B cell (primary cell): ENCODE measurements around the gene PLAC9. TPM values are rescaled to one million over a fixed set of nuclear protein-coding genes. Genes with fewer than 3 reads are reported as not detected.

ENCODE experiments used
- ATAC-seq: fragments of 200-7000 bp; cut with Tn5 transposase; one replicate; pipeline ENCODE4 v1.10.0; 2021; ENCODE audit warnings: low read depth, mild to moderate bottlenecking, moderate number of reproducible peaks, moderate library complexity
- CTCF ChIA-PET: fragments of 350-600 bp; sonication (Branson Sonifier 250); formaldehyde crosslinking; loops from one replicate; lab custom pipeline; 2021; ENCODE audit warnings: antibody characterized with exemption, inconsistent platforms; lab: Charles Lee
- POLR2A ChIA-PET: fragments of 350-600 bp; sonication (Branson Sonifier 250); formaldehyde crosslinking; loops from one replicate; lab custom pipeline; 2021; ENCODE audit warnings: antibody characterized with exemption; lab: Charles Lee
- DNase-seq: peaks from one replicate; pipeline ENCODE4 v3.0.0; 2013
- H2AFZ ChIP-seq: 2 replicates; pipeline ENCODE4 v1.6.1; 2012; ENCODE audit warnings: mild to moderate bottlenecking, low read depth, low read length; ENCODE audit not compliant: insufficient read depth, poor library complexity, severe bottlenecking
- H3K27ac ChIP-seq, 2 donors: 1 replicate in 1 of 2; 2 replicates in 1 of 2; pipeline ENCODE4 v1.5.1; 2012 to 2013; ENCODE audit warnings: low read length in 2 of 2, mild to moderate bottlenecking in 2 of 2, moderate library complexity in 1 of 2
- H3K27me3 ChIP-seq, 4 experiments: fragments of 200-600 bp in 1 of 4; sonication (generic) in 1 of 4; replicated peaks in 1 of 4; 1 replicate in 2 of 4; 2 replicates in 2 of 4; pipeline versions ENCODE4 v1.6.1 to v1.7.0; 2013 to 2016; ENCODE audit warnings: low read length in 3 of 4, mild to moderate bottlenecking in 2 of 4, mixed read lengths in 1 of 4, moderate library complexity in 1 of 4; ENCODE audit not compliant: insufficient read depth in 4 of 4, control insufficient read depth in 3 of 4; ENCODE audit errors: control extremely low read depth in 1 of 4
- H3K36me3 ChIP-seq, 2 experiments: replicated peaks in 1 of 2; 1 replicate in 1 of 2; 2 replicates in 1 of 2; pipeline versions ENCODE4 v1.6.1 to v1.7.1; 2013; ENCODE audit warnings: low read length in 1 of 2; ENCODE audit not compliant: insufficient read depth in 2 of 2, control insufficient read depth in 1 of 2; ENCODE audit errors: control extremely low read depth in 1 of 2, extremely low read depth in 1 of 2
- H3K4me1 ChIP-seq, 2 donors: fragments of 200-600 bp in 1 of 2; sonication (generic) in 1 of 2; 1 replicate in 1 of 2; 2 replicates in 1 of 2; pipeline versions ENCODE4 v1.5.1 to v1.6.1; 2013 to 2017; ENCODE audit warnings: low read length in 2 of 2; ENCODE audit not compliant: control insufficient read depth in 2 of 2, insufficient read depth in 2 of 2
- H3K4me2 ChIP-seq: replicated peaks from 2 replicates; pipeline ENCODE3; 2012; ENCODE audit warnings: mild to moderate bottlenecking, low read depth, low read length; ENCODE audit not compliant: poor library complexity, severe bottlenecking
- H3K4me3 ChIP-seq, 5 experiments: fragments of 200-600 bp in 1 of 5; sonication (generic) in 1 of 5; 1 replicate in 3 of 5; 2 replicates in 2 of 5; pipeline versions ENCODE4 v1.5.1 to v1.7.0; 2011 to 2016; ENCODE audit warnings: low read length in 4 of 5, mild to moderate bottlenecking in 4 of 5, low read depth in 2 of 5, control low read depth in 1 of 5, moderate library complexity in 1 of 5; ENCODE audit not compliant: insufficient read depth in 1 of 5; ENCODE audit errors: control extremely low read depth in 1 of 5, extremely low read depth in 1 of 5
- H3K79me2 ChIP-seq: fragments of 200-600 bp; sonication (generic); one replicate; pipeline ENCODE4 v1.6.0; 2016; ENCODE audit warnings: low read length; ENCODE audit not compliant: control insufficient read depth, insufficient read depth
- H3K9ac ChIP-seq: fragments of 200-600 bp; sonication (generic); 2 replicates; pipeline ENCODE4 v1.6.1; 2017; ENCODE audit warnings: mild to moderate bottlenecking, low read length, moderate library complexity
- H3K9me3 ChIP-seq, 3 donors: one replicate each; pipeline versions ENCODE4 v1.6.1 to v1.7.1; 2013; ENCODE audit warnings: low read length in 2 of 3; ENCODE audit not compliant: control insufficient read depth in 2 of 3, insufficient read depth in 1 of 3; ENCODE audit errors: control extremely low read depth in 1 of 3
- H4K20me1 ChIP-seq: 2 replicates; pipeline ENCODE4 v1.6.0; 2012; ENCODE audit warnings: mild to moderate bottlenecking, low read length; ENCODE audit not compliant: insufficient read depth, control insufficient read depth, poor library complexity, severe bottlenecking
- H3K27ac Mint-ChIP-seq: one replicate; pipeline ENCODE4 v1.8.0; 2021; ENCODE audit warnings: mixed read lengths
- H3K27me3 Mint-ChIP-seq: one replicate; pipeline ENCODE4 v1.8.0; 2021; ENCODE audit warnings: mixed read lengths
- H3K4me1 Mint-ChIP-seq: one replicate; pipeline ENCODE4 v1.8.0; 2021; ENCODE audit warnings: mixed read lengths
- H3K4me3 Mint-ChIP-seq: one replicate; pipeline ENCODE4 v1.8.0; 2021; ENCODE audit warnings: mixed read lengths
- H3K9me3 Mint-ChIP-seq: one replicate; pipeline ENCODE4 v1.8.0; 2022; ENCODE audit warnings: mixed read lengths; ENCODE audit not compliant: insufficient read depth
- CTCF ChIP-seq: fragments of 200-600 bp; IDR thresholded peaks from one replicate; pipeline ENCODE4 v1.8.0; 2022; ENCODE audit warnings: antibody characterized with exemption, mild to moderate bottlenecking
- EZH2 ChIP-seq: IDR thresholded peaks from 2 replicates; pipeline ENCODE4 v1.6.1; 2012; ENCODE audit warnings: borderline replicate concordance, low read depth, mild to moderate bottlenecking, moderate library complexity, low read length; ENCODE audit not compliant: insufficient read depth, poor library complexity, severe bottlenecking
- WGBS: methylation state at CpG from one replicate; pipeline ENCODE4 v1.1.5; 2013; ENCODE audit warnings: missing lambda C conversion rate; ENCODE audit not compliant: insufficient coverage; 5-methylcytosine and 5-hydroxymethylcytosine counted together
- intact Hi-C: fragments of 100-400 bp; cut with micrococcal nuclease; formaldehyde crosslinking; loops from one replicate; pipeline ENCODE4 v1.10.0; 2022
- polyA plus RNA-seq: library from polyadenylated mRNA; depleted of rRNA; stranded (reverse); fragments of >200 nt; gene quantifications from 2 replicates; pipeline ENCODE4 v1.2.3, GENCODE V29; 2012
- total RNA-seq, 2 donors: library from RNA; stranded (reverse); fragments of 120-200 nt in 1 of 2; gene quantifications; 1 replicate in 1 of 2; 2 replicates in 1 of 2; pipeline versions ENCODE4 v1.2.3 to v1.2.4, GENCODE V29; 2013 to 2022

The PLAC9 gene
- total and polyA plus RNA-seq, 2 donors (not counting 1 experiment from before 2014, with no cell fraction given), result not detected

- TF ChIP-seq CTCF (no peak), EZH2 (no peak)
- no peak overlapping the region for H2AFZ ChIP-seq
- H3K4me2 ChIP-seq, result no peak overlapping the region
- peaks cover 0 to 8% (median 0%) of the 10 kb centered on the region in 4 experiments for H3K27me3 ChIP-seq
- ChIA-PET POLR2A (no interaction called here), CTCF (interaction anchor here (1.0 kb wide), 1 partner anchor 80 kb away, joined by 3 read pairs; no protein-coding TSS in a partner anchor)
- intact Hi-C loops, result no loop called here
- Mint-ChIP-seq H3K4me1 (no peaks in the 10 kb centered on the region), H3K27me3 (peaks cover 10% of the 10 kb centered on the region), H3K4me3 (no peak overlapping the region), H3K9me3 (no peaks in the 10 kb centered on the region), H3K27ac (no peak overlapping the region)
- no peaks in the 10 kb centered on the region for H3K79me2 ChIP-seq
- no peak for DNase-seq
- H3K27ac ChIP-seq, result no peak overlapping the region
- 94% methylated on average over 3 of the region's 4 CpGs for WGBS
- no peak overlapping the region for H3K4me3 ChIP-seq
- H3K9ac ChIP-seq, result no peak overlapping the region
- no peaks in the 10 kb centered on the region for H3K9me3 ChIP-seq
- no peaks in the 10 kb centered on the region for H4K20me1 ChIP-seq
- ATAC-seq, result no peak
- no peaks in the 10 kb centered on the region for H3K36me3 ChIP-seq
- no peaks in the 10 kb centered on the region for H3K4me1 ChIP-seq
These were observed 5.7 kb upstream of the PLAC9 start for GRCh38 chr10:80126876-80127275.

- Histone ChIP-seq H4K20me1 (no peaks in the 10 kb centered on the region), H3K27ac (no peak overlapping the region), H3K4me1 (peaks cover 0 to 6% of the 10 kb centered on the region in 2 donors), H3K79me2 (no peaks in the 10 kb centered on the region), H3K9me3 (no peaks in the 10 kb centered on the region), H3K36me3 (no peaks in the 10 kb centered on the region), H2AFZ (no peak overlapping the region), H3K27me3 (peaks cover 0 to 23% (median 5%) of the 10 kb centered on the region in 4 experiments), H3K9ac (no peak overlapping the region), H3K4me3 (no peak overlapping the region), H3K4me2 (no peak overlapping the region)
- CTCF ChIA-PET, result no interaction called here
- H3K4me3 Mint-ChIP-seq, result no peak overlapping the region
- H3K9me3 Mint-ChIP-seq, result no peaks in the 10 kb centered on the region
- ATAC-seq, result no peak
- WGBS, result 92% methylated on average over 5 of the region's 6 CpGs
- no peak for TF ChIP-seq CTCF
- no peak for TF ChIP-seq EZH2
- no peak overlapping the region for H3K27ac Mint-ChIP-seq
- POLR2A ChIA-PET, result no interaction called here
- DNase-seq, result no peak
- H3K4me1 Mint-ChIP-seq, result peaks cover 3% of the 10 kb centered on the region
- H3K27me3 Mint-ChIP-seq, result peaks cover 23% of the 10 kb centered on the region
- intact Hi-C loops, result no loop called here
These were observed 1.0 kb upstream of the PLAC9 start for GRCh38 chr10:80131499-80131901.
